Stimulated activated CD8-positive, alpha-beta memory T cell treated with anti-CD3 and anti-CD28 coated beads, Interleukin-2, amount 100 ng/mL, for 48 hours (primary cell): Measurements from ENCODE around the gene BANF1.
"Not testable (repeated sequence)": the region's sequence is repeated elsewhere in the genome, so short reads cannot be mapped to it uniquely, and the experiment has no call there.

Experiments
- DNase-seq, 2 donors: peaks; one replicate each; pipeline ENCODE4 v3.0.0-alpha.2; 2020; ENCODE audit warnings: low read depth in 2 of 2

The BANF1 gene

GRCh38 chr11:66011239-66011784 lies 9.0 kb downstream of the BANF1 start:
- DNase-seq: no peak

- no peak for DNase-seq
Measured at GRCh38 chr11:66011785-66012303, 9.5 kb downstream of the BANF1 start, which contains the start of gene CST6. Gene CST6 (plus strand): TSS chr11:66012008. CDS start chr11:66012045, 37 bp downstream.

GRCh38 chr11:66012371-66012945 lies 10.2 kb downstream of the BANF1 start:
- DNase-seq: no peak

GRCh38 chr11:66012946-66013761 lies 10.9 kb downstream of the BANF1 start:
- DNase-seq: no peak

GRCh38 chr11:66013762-66014100 lies 11.4 kb downstream of the BANF1 start:
- DNase-seq: no peak

- no peak for DNase-seq
Measured at GRCh38 chr11:66014804-66015453, 12.6 kb downstream of the BANF1 start.

- DNase-seq: no peak
Measured at GRCh38 chr11:66015454-66015881, 13.2 kb downstream of the BANF1 start.

GRCh38 chr11:66015936-66016792 lies 13.9 kb downstream of the BANF1 start:
- DNase-seq: no peak

- no peak for DNase-seq
Measured at GRCh38 chr11:66016793-66017177, 14.5 kb downstream of the BANF1 start.

GRCh38 chr11:66017321-66017720 lies 15.0 kb downstream of the BANF1 start:
- DNase-seq: no peak

GRCh38 chr11:66020212-66020611 lies 17.9 kb downstream of the BANF1 start:
- DNase-seq: no peak

GRCh38 chr11:66020618-66021357 lies 18.5 kb downstream of the BANF1 start:
- peak; percentile 10 to 33 for DNase-seq

- DNase-seq: peak; percentile 75 to 80
Measured at GRCh38 chr11:66022401-66023185, 20.3 kb downstream of the BANF1 start.

- DNase-seq: not testable (repeated sequence)
Measured at GRCh38 chr11:66023186-66023440, 20.8 kb downstream of the BANF1 start.

- DNase-seq: no peak
Measured at GRCh38 chr11:66026017-66026529, 23.8 kb downstream of the BANF1 start, which contains the start of gene CATSPER1. Gene CATSPER1 (minus strand): TSS chr11:66026479. CDS start chr11:66026379, 100 bp downstream.

GRCh38 chr11:66032957-66033735 lies 30.8 kb downstream of the BANF1 start:
- no peak for DNase-seq

- no peak for DNase-seq
Measured at GRCh38 chr11:66035653-66036333, 33.5 kb downstream of the BANF1 start.

GRCh38 chr11:66036334-66036710 lies 34.0 kb downstream of the BANF1 start:
- DNase-seq: no peak
